GDM1 (cell line): ENCODE results near the gene FAM107B.
A peak's percentile ranks its signal among the peaks of the same experiment; 100 is the strongest.
"Not testable (repeated sequence)": the region's sequence is repeated elsewhere in the genome, so short reads cannot be mapped to it uniquely, and the experiment has no call there.

Experiments used
- DNase-seq: peaks from one replicate; lab custom pipeline; 2025; lab: John Stamatoyannopoulos, UW

The FAM107B gene

GRCh38 chr10:14736043-14736442 is 38.7 kb downstream of the FAM107B start:
- no peak for DNase-seq

GRCh38 chr10:14731875-14732512 is 42.7 kb downstream of the FAM107B start:
- DNase-seq = no peak

GRCh38 chr10:14728346-14728745 is 46.4 kb downstream of the FAM107B start:
- DNase-seq = no peak

- DNase-seq = no peak
Observed at GRCh38 chr10:14727924-14728323, 46.8 kb downstream of the FAM107B start.

GRCh38 chr10:14727465-14727864 is 47.2 kb downstream of the FAM107B start:
- DNase-seq = peak; percentile 17

GRCh38 chr10:14724931-14725330 is 49.8 kb downstream of the FAM107B start:
- DNase-seq = no peak

GRCh38 chr10:14723052-14723689 is 51.5 kb downstream of the FAM107B start:
- DNase-seq = no peak

GRCh38 chr10:14717552-14717951 is 57.1 kb downstream of the FAM107B start:
- no peak for DNase-seq

- DNase-seq = no peak
Observed at GRCh38 chr10:14712991-14713424, 61.7 kb downstream of the FAM107B start.

- not testable (repeated sequence) for DNase-seq
Observed at GRCh38 chr10:14709344-14709743, 65.4 kb downstream of the FAM107B start.

GRCh38 chr10:14707481-14707880 is 67.2 kb downstream of the FAM107B start:
- no peak for DNase-seq

GRCh38 chr10:14705548-14706230 is 69.0 kb downstream of the FAM107B start:
- DNase-seq = no peak

- DNase-seq = no peak
Observed at GRCh38 chr10:14703631-14704001, 71.1 kb downstream of the FAM107B start.

GRCh38 chr10:14701466-14701865 is 73.2 kb downstream of the FAM107B start:
- no peak for DNase-seq

GRCh38 chr10:14700546-14700945 is 74.2 kb downstream of the FAM107B start:
- no peak for DNase-seq

GRCh38 chr10:14699482-14699881 is 75.2 kb downstream of the FAM107B start:
- no peak for DNase-seq

GRCh38 chr10:14698829-14699170 is 75.9 kb downstream of the FAM107B start:
- no peak for DNase-seq

- DNase-seq = no peak
Observed at GRCh38 chr10:14698111-14698828, 76.4 kb downstream of the FAM107B start.

- no peak for DNase-seq
Observed at GRCh38 chr10:14697281-14697680, 77.4 kb downstream of the FAM107B start.

GRCh38 chr10:14696821-14697220 is 77.9 kb downstream of the FAM107B start:
- no peak for DNase-seq

GRCh38 chr10:14695847-14696480 is 78.7 kb downstream of the FAM107B start:
- peak; percentile 2 for DNase-seq

GRCh38 chr10:14693891-14694290 is 80.8 kb downstream of the FAM107B start:
- DNase-seq = no peak
